ENCODE results near the gene PFDN2.
"Not testable (repeated sequence)": the region's sequence is repeated elsewhere in the genome, so short reads cannot be mapped to it uniquely, and the experiment has no call there.

Gene PFDN2

DNA sequence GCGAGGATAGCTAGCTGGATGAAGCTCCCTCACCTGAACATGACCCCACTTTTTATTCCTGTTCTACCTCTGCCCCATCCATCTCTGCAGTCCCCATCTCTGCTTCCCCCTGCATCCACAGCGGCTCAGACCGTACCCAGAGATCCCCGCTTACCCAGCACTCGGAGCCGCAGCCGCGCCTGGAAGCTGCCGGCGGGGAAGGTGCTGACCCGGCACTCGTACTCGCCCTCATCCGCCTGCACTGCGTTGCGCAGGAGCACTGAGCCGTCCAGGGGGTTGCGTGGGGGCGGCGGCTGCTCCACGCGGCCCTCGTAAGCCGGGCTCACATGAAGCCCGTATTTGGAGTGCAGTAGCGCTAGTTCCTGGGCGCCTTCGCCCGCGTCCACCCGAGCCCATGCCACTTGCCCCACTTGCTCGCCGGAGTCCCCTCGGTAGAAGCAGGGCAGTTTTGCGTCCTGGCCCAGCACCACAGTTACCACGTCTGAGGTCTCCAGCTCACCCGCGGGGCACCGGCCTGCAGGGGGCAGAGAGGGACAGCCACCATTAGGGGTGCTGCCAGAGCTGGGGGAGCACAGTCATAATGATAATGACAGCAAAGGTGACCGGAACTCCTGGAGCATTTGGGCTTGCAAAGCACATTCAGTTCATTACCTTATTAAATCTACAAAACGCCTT lies 38.3 kb downstream of the PFDN2 start:
- DNase-seq, result no peak

DNA sequence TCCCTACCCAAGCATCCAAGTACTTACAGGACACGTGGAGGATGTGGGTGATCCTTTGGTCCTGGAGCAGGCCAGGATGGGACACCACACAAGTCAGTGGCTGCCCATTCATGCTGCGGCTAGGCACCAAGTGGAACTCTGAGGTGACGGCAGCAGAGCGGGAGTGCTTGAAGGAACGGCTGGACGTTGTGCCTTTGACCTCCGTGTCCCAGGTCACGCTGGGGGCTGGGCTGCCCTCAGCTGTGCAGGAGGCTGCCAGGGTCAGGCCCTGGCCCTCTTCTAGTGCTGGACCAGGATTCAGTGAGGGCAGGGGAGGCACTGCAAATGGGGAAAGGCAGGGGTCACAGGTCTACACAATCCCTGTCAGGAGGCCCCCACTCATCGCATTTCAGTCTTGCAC lies 40.4 kb downstream of the PFDN2 start:
- no peak for DNase-seq

DNA sequence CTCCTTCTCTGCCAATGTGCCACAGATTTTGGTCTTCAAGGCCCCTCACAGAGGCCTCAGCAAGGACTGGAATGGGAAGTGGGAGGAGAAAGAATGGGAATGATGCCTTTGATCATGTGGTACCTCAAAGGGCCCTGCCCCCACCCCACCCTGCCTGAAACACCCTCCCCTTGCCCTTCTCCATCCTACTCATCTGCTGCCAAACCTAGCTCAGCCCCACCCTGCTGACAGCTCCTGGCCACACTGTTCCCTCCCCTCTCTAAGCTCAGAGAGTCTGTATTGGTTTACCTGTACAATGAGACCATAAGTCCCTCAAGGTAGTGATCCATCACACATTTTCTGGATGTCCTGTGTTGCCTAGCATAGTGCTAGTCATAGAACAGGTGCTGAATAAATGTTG lies 41.4 kb downstream of the PFDN2 start:
- DNase-seq, result no peak

DNA sequence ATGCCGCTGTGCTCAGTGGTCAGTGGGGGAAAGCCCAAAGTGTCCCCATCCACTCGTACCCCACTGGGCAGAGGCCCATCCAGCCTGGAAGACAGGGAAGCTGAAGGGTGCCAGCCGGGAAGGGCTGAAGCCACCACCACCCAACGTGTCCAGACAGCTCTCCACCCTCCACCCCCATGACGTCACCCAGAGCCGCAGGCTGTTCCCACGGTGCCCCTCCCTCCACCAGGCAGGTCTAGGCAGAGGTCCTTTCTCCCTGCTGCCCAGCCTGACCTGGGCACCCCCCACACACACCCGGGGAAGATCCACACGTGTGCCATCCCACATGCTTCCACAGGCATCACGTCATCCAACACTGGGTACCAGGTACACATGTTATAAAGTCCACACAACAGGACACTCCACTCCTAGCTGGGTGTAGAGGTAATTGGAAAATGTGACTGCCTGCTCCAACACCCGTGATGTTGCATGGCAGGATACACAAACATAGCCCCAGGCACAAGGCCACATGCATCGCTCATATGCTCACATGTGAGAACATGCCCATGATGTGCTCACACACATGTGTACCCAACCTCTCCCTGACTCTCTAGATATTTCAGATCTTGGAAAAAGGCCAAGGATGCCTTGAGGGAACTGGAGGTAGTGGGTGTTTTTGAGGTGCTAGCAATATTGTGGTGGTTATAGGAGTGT lies 43.0 kb downstream of the PFDN2 start:
- no peak for DNase-seq

DNA sequence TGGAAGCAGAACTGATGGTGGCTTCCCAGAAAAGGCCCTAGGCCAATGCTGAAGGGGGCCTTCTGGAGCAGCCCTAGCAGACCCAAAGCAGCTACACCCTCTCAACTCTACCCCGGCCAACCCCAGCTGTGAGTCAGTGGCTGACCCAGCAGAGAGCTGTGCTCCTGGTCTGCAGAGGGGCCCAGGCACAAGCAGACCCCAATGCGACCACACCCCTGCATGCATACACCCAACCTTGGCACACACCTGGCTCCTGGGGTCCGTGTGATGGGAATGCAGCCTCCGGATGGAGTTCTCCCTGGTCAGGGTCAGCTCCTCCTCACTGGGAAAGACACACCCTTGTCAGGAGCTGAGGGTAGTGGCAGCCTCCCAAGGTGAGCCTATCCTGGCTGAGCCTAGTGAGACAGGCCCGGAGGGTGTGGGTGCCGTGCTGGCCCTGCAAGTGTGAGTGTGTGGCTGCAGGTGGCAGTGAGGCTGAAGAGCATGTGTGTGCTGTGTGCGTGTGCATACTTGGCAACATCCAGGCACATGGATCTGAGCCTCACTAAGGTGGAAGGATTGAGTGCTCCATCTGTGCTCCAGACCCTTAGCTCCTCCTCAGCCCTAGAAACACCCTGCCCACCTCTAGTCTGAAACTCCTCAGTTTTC lies 44.2 kb downstream of the PFDN2 start:
- DNase-seq, result no peak

DNA sequence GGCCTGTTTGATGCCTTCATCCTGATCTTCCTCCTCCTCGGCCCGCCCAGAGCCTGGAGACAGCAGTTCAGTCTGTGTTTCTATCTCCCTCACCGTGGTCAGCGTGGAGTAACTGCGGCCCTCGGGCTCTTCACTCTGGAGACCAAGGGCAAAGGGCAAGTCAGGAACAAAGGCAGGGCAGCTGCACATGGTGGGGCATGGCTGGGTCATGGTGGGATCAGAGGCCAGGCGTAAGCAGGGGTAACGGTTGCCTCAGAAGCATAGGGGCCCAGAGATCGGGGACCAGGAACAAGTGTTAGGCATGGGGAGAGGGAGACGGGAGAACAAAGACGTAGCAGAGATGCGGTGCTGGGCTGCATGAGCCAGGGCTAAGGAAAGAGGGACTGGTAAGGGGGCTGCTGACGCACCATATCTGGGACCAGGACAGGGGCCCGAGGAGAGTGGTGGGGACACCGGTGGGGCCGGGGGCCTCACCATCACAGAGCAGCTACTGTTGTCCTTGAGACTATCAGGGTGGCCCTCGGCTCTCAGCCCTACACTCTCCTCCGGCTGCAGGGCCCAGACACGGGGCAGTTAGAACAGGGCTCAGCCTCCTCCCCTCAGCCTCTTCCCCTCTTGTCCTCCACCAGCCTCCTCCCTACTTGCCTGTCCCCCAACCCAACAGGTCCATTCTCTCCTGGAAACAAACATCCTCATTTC lies 44.9 kb downstream of the PFDN2 start:
- DNase-seq, result no peak

DNA sequence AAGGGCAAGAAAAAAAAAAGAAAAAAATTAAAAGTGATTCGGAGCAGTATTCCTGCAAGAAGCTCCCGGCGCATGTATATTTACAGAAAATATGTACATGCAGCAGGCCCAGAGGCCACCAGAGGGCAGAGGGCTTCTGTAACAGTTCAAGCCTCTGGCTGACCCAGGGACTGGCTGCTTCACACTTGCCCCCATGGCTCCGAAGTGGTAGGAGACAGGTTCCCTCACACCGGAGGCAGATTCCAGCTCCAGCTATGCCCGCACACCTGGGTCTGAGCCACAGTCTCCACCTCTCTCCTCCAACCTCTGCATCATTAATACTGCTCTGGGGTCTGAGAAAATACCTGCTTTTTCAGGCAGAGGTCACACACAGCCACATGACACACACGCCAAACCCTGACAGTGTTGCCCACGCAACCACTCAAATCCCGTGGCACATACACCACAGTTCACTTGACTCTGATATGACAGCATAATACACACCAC lies 45.9 kb downstream of the PFDN2 start:
- no peak for DNase-seq

DNA sequence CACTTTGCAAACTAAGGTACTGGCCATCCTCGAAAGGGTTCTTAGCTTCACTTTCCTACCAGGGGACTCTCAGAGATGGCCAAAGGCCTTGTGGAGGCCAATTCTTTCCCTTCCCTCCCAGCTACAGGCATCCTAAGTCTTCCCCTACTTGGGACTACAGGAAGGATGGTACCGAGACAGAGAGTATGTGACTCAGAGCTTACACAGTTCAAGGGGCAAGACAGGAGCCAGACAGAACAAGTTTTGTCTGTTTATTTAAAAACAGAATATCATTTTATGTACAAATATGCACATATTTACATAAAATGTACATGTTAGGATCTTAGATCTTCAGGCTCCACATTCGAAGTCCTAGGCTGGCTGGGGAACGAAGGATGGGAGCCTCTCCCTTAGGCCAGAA lies 47.1 kb downstream of the PFDN2 start:
- DNase-seq, result no peak

DNA sequence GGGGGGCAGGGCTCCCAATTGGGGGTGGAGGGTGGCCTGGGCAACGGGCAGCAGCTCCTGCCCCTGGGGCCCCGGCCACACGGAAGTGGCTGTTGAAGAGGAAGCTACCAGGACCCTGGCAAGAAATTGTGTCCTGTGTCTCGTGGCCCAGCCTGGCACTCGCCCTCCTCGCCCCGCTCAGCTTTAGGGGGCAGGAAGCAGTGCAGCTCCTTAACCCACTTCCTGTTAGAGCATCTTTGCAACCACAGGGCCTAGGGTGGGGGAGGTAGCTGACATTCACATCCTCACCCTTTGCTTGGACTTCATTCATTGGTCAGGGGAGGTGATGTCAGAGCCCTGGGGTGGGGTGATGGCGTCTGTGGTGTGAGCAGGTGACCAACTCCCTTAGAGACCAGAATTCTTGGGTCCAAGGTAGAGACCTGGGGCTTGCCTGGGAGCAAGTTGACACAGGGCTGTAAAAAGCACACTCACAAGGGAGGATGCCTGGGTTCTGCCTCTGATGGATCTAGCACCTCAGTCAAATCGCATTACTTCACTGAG lies 48.0 kb downstream of the PFDN2 start, which contains the start of gene ARHGAP30:
ARHGAP30 (minus strand) TSS at position 161 of the 540 bp plus-strand sequence. CDS start 267 bp downstream, outside the sequence.
- DNase-seq, result no peak

DNA sequence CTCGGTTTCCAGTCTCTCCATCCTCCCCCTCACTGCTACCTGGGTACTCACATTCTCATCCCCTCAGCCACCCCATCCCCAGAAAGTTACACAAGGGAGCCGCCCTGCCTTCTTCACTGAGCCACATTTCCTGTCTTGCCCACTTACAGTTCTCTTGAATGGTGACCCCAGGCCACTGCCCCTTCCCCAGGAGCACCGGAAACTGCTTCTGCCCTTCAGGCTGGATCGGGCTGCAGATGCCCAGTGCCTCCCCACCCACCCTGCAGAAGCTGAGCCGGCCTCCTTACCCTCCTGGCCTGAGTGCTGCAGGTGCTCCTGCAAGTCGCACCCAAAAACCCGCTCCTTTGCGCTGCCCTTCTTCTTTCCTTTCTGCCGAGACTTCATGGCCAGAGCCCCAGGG lies 48.6 kb downstream of the PFDN2 start:
- no peak for DNase-seq

DNA sequence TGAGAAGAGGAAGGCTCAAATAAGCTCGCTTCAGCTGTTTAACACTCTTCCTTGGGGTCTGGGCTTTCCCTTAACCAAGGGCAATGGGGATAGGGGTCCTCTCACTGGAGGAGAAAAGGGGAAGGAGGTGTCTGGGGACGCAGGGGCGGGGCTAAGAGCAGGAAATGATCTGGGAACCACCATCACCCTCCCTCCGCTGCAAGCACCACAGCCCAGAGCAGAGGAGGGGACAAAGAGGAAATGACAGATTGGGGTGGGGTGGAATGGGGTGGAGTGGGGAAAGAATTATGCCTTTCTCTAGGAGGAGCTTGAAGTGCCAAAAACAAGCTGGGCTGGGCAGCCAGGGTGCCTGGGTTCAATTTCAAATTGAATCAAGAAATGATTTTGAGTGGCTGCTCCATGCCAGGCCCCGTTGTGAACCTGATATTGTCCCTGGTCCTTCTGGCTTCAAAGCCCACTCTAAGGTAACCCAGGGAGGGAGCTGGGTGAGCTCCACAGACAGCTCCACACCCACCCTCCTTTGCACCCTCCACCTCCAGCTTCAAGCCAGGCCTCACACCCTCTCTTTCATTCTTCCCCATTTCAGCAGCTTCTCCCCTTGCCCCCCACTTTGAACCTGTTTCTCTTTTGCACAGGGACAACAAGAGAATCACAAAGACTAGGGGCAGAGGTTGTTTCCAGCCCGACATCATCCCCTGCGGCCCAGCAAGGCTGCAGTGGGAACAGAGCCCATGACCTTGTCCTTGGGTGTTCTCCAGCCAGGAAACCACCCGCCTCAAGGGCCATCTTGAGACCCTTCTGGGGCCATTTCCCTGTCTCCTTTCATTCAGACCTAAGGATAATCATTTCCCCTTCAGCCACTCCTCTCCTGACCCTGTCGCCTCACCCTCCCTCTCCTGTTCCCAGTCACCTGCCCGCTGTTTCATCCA lies 49.3 kb downstream of the PFDN2 start:
- DNase-seq, result no peak

DNA sequence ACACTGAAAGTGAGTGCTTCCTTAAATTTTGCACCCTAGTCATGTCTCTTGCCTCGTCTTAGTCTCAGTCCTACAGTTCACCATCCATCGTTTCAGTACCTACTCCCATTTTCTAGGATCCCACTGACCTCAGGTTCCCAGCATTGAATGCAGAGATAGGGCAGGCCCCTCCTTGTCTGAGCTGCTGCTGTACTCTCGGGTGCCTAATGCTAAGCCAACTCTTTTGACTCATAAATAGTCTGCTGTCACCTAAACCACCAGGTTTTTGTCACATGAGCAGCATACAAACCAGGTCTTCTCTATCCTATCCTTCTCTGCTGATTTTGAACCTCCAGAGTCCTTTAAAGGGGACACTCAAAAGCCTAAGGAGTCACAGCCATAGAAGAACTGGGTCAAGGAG lies 51.1 kb downstream of the PFDN2 start:
- no peak for DNase-seq

DNA sequence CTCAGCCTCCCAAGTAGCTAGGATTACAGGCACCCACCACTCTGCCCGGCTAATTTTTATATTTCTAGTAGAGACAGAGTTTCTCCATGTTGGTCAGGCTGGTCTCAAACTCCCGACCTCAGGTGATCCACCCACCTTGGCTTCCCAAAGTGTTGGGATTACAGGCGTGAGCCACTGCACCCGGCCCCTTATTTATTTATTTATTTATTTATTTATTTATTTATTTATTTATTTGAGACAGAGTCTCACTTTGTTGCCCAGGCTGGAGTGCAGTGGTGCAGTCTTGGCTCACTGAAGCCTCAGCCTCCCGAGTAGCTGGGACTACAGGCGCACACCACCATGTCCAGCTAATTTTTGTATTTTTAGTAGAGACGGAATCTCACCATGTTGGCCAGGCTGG lies 52.2 kb downstream of the PFDN2 start:
- DNase-seq, result not testable (repeated sequence)

DNA sequence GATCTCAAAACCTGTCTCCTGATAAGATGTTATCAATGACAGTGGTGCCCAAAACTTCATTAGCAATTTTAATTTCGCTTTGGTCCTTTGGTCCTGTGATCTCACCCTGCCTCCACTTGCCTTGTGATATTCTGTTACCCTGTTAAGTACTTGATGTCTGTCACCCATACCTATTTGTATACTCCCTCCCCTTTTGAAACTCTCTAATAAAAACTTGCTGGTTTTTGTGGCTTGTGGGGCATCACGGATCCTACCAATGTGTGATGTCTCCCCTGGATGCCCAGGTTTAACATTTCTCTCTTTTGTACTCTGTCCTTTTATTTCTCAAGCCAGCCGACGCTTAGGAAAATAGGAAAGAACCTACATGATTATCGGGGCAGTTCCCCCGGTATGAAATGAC lies 53.9 kb downstream of the PFDN2 start:
- not testable (repeated sequence) for DNase-seq

DNA sequence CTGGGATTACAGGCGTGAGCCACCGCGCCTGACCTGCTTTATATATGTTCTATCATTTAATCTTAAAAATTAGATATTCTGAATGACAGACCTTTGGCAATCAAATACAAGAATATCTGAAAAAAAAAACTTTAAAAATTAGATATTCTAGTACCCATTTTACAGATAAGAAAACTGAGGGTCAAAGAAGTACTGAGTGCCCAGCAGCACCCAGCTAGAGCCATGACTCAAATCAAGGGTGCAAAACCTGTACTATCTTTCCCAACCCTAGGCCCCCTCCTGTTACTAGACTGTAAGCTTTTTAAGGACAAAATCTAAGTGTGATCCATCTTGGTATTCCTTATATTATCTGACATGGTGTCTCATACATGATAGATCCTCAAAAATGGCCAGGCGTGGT lies 56.4 kb downstream of the PFDN2 start:
- no peak for DNase-seq

DNA sequence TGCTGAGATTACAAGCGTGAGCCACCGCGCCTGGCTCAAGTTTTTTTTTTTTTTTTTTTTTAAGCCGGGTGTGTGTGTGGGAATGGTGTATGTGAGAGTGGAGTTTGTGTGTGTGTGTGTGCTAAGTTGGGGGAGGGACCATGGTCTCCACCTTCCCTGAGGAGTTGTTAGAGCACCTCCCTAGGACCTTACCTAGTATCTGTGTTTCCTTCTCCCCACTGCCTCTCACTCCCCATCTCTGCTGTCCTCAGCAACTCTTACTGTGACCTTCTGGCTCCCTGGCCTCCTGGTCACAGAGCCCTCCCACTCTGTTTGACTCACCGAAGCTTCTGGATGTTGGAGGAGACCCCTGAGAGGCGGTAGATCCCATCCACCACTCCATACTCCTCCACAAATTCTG lies 58.5 kb downstream of the PFDN2 start:
- DNase-seq, result no peak

DNA sequence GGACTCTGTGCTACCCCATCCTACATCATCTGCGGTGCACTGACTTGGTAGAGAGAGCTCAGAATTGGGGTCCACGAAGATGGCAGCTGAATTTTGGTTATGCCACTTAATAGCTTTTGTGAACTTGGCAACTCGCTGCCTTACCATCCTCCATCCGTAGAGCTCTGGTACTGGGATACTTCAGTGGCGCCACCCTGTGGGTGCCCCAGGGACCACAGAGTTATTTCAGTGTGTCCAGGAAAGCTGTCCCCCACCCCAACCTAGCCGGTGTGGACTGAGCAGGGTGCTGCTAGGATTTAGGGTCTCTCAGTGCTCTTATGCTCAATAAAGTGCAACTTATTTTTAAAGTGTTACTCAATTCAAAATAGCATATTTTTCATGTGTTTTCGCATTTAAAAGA lies 63.0 kb downstream of the PFDN2 start:
- DNase-seq, result no peak

DNA sequence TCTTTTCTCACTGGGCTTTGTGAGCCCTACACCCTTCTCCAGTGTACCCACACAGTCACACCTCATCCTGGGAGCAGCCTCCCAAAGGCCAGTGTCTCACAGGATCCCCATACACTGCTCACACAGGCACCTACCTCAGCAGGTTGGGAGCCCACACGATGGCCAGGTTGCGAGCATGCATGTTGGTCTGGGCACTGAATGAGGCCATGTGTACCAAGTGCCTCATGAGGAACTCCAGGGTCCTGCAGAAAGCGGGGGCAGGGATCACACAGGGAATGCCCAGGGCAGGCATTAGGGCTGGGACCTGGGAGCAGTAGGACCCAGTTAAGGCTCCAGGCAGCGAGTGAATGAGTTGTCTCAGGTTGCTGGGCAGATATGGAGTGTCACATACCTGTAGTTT lies 63.6 kb downstream of the PFDN2 start:
- no peak for DNase-seq

DNA sequence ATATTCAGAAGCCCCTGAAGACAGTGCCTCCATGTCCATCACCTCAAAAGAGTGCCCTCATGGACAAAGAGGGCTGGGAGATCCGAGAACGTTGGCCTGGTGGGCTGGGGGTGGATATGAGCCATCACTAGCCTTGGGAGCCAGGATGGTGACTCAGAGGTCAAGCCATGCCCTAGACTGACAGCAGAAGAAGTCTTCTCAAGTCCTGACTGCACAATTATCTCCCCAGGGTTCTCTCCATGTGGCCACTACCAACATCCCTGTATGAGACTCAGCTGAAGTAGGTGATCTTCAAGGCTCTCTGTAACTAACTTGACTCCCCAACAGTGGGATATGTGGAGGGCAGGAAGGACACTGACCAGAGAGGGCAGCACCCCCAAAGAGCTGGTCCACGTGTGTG lies 64.9 kb downstream of the PFDN2 start:
- no peak for DNase-seq

DNA sequence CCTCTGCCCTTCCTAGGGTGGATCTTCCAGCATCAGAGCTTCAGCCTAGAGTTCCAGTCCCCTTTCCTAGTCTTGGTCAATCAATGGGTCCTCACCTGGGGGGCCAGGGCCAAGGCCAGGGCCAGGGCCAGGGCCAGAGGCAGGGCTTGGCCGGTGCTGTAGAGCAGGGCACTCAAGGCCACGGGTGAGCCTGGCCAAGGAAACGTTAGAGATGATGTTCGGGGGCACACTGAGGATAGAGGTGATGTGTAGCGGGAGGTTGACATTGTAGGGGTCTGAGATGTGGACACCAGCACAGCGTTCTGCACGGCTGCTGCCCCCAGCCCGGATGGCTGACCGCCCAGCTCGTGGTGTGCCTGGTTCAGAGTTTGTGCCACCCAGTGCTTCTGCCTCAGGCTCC lies 66.6 kb downstream of the PFDN2 start:
- no peak for DNase-seq
